WTC11 (cell line): Measurements from ENCODE around the gene DBH. TPM values are rescaled to one million over a fixed set of nuclear protein-coding genes. Genes with fewer than 3 reads are reported as not detected.

Experiments used
- ATAC-seq: fragments of 200-7000 bp; cut with Tn5 transposase; 2 replicates; pipeline ENCODE4 v1.10.0; 2021; ENCODE audit warnings: mild to moderate bottlenecking, moderate library complexity
- CTCF ChIA-PET: fragments of 300-600 bp; sonication (Branson Sonifier 250); formaldehyde crosslinking; loops from one replicate; lab custom pipeline; 2021; ENCODE audit warnings: antibody characterized with exemption; lab: Charles Lee
- POLR2A ChIA-PET: fragments of 350-600 bp; sonication (Branson Sonifier 250); formaldehyde crosslinking; loops from one replicate; lab custom pipeline; 2021; ENCODE audit warnings: antibody characterized with exemption; lab: Charles Lee
- DNase-seq: peaks from one replicate; pipeline ENCODE4 v3.0.0; 2021; ENCODE audit warnings: low spot score
- H3K27ac Mint-ChIP-seq: 2 replicates; pipeline ENCODE4 v1.8.0; 2021; ENCODE audit warnings: mixed read lengths
- H3K27me3 Mint-ChIP-seq: 2 replicates; pipeline ENCODE4 v1.8.0; 2021; ENCODE audit warnings: low read depth, mild to moderate bottlenecking, moderate library complexity, mixed read lengths
- H3K36me3 Mint-ChIP-seq: 2 replicates; pipeline ENCODE4 v1.8.0; 2021; ENCODE audit warnings: mixed read lengths
- H3K4me1 Mint-ChIP-seq: 2 replicates; pipeline ENCODE4 v1.8.0; 2022; ENCODE audit warnings: mixed read lengths
- H3K4me3 Mint-ChIP-seq: 2 replicates; pipeline ENCODE4 v1.8.0; 2021; ENCODE audit warnings: mild to moderate bottlenecking, moderate library complexity, mixed read lengths
- H3K9me3 Mint-ChIP-seq: 2 replicates; pipeline ENCODE4 v1.8.0; 2021; ENCODE audit warnings: mixed read lengths
- ATF1 ChIP-seq: sonication (generic); formaldehyde crosslinking; IDR thresholded peaks from 2 replicates; pipeline ENCODE4 v1.8.1; 2023; ENCODE audit warnings: mild to moderate bottlenecking, moderate library complexity, missing genetic modification reagents
- ATF2 ChIP-seq: sonication (generic); formaldehyde crosslinking; IDR thresholded peaks from 2 replicates; pipeline ENCODE4 v1.8.1; 2022; ENCODE audit warnings: low read depth, missing genetic modification reagents, borderline replicate concordance
- CBFB ChIP-seq: sonication (generic); formaldehyde crosslinking; IDR thresholded peaks from 2 replicates; pipeline ENCODE4 v1.8.1; 2022; ENCODE audit warnings: mild to moderate bottlenecking, low read depth, missing genetic modification reagents
- CTCF ChIP-seq: fragments of 200-600 bp; IDR thresholded peaks from 2 replicates; pipeline ENCODE4 v1.8.0; 2022; ENCODE audit warnings: antibody characterized with exemption
- E2F4 ChIP-seq: sonication (generic); formaldehyde crosslinking; IDR thresholded peaks from 2 replicates; pipeline ENCODE4 v1.8.1; 2022; ENCODE audit warnings: low read depth, mild to moderate bottlenecking, moderate library complexity, missing genetic modification reagents, borderline replicate concordance
- FOXP1 ChIP-seq: sonication (generic); formaldehyde crosslinking; IDR thresholded peaks from 2 replicates; pipeline ENCODE4 v1.8.0; 2022; ENCODE audit warnings: missing genetic modification reagents, mild to moderate bottlenecking, moderate library complexity, borderline replicate concordance
- GRHL2 ChIP-seq: fragments of 250-450 bp; sonication (Bioruptor Pico); IDR thresholded peaks from 2 replicates; pipeline ENCODE4 v1.8.0; 2022; ENCODE audit warnings: mild to moderate bottlenecking, moderate library complexity; ENCODE audit not compliant: insufficient replicate concordance, severe bottlenecking
- GTF2I ChIP-seq: fragments of 250-450 bp; sonication (Bioruptor Pico); conservative IDR thresholded peaks from 2 replicates; pipeline ENCODE4 v1.4.0; 2021; ENCODE audit warnings: mild to moderate bottlenecking
- KAT7 ChIP-seq: sonication (generic); formaldehyde crosslinking; IDR thresholded peaks from 2 replicates; pipeline ENCODE4 v1.8.1; 2023; ENCODE audit warnings: missing genetic modification reagents, mild to moderate bottlenecking, borderline replicate concordance
- MXD4 ChIP-seq: fragments of 250-450 bp; sonication (Bioruptor Pico); IDR thresholded peaks from 2 replicates; pipeline ENCODE4 v1.8.0; 2021; ENCODE audit warnings: mild to moderate bottlenecking, moderate library complexity, borderline replicate concordance
- NFE2L1 ChIP-seq: sonication (generic); formaldehyde crosslinking; IDR thresholded peaks from 2 replicates; pipeline ENCODE4 v1.8.1; 2023; ENCODE audit warnings: missing genetic modification reagents
- NFYB ChIP-seq: sonication (generic); formaldehyde crosslinking; conservative IDR thresholded peaks from 2 replicates; pipeline ENCODE4 v1.8.0; 2022; ENCODE audit warnings: low read depth, missing genetic modification reagents
- RORB ChIP-seq: fragments of 250-450 bp; sonication (Bioruptor Pico); IDR thresholded peaks from 2 replicates; pipeline ENCODE4 v1.9.0; 2021; ENCODE audit warnings: mild to moderate bottlenecking
- SMAD3 ChIP-seq: sonication (generic); formaldehyde crosslinking; IDR thresholded peaks from 2 replicates; pipeline ENCODE4 v1.8.0; 2022; ENCODE audit warnings: missing genetic modification reagents, mild to moderate bottlenecking, borderline replicate concordance
- SOX15 ChIP-seq: fragments of 250-450 bp; sonication (Bioruptor Pico); IDR thresholded peaks from 2 replicates; pipeline ENCODE4 v1.9.0; 2021; ENCODE audit warnings: mild to moderate bottlenecking
- USF2 ChIP-seq: sonication (generic); formaldehyde crosslinking; IDR thresholded peaks from 2 replicates; pipeline ENCODE4 v1.8.1; 2023; ENCODE audit warnings: mild to moderate bottlenecking, missing genetic modification reagents, moderate library complexity
- ZNF121 ChIP-seq: sonication (generic); formaldehyde crosslinking; IDR thresholded peaks from 2 replicates; pipeline ENCODE4 v1.8.0; 2023; ENCODE audit warnings: missing genetic modification reagents
- ZNF232 ChIP-seq: sonication (generic); formaldehyde crosslinking; IDR thresholded peaks from 2 replicates; pipeline ENCODE4 v1.8.0; 2022; ENCODE audit warnings: mild to moderate bottlenecking, missing genetic modification reagents
- total RNA-seq: library from RNA; stranded (reverse); gene quantifications from 3 replicates; pipeline ENCODE4 v1.2.3, GENCODE V29; 2021
- TF ChIP-seq, protein P1 (sequence below): sonication (generic); formaldehyde crosslinking; IDR thresholded peaks from 2 replicates; pipeline ENCODE4 v1.8.0; 2022; ENCODE audit warnings: mild to moderate bottlenecking, missing genetic modification reagents
- TF ChIP-seq, protein P2 (sequence below): sonication (generic); formaldehyde crosslinking; IDR thresholded peaks from 2 replicates; pipeline ENCODE4 v1.8.1; 2023; ENCODE audit warnings: mild to moderate bottlenecking, moderate library complexity, missing genetic modification reagents
- TF ChIP-seq, protein P3 (sequence below): fragments of 250-450 bp; sonication (Bioruptor Pico); IDR thresholded peaks from 2 replicates; pipeline ENCODE4 v1.9.0; 2021; ENCODE audit warnings: mild to moderate bottlenecking
- TF ChIP-seq, protein P4 (sequence below): sonication (generic); formaldehyde crosslinking; IDR thresholded peaks from 2 replicates; pipeline ENCODE4 v1.8.1; 2022; ENCODE audit warnings: mild to moderate bottlenecking, moderate library complexity, missing genetic modification reagents
- TF ChIP-seq, protein P5 (sequence below): fragments of 250-450 bp; sonication (Bioruptor Pico); conservative IDR thresholded peaks from 2 replicates; pipeline ENCODE4 v1.9.0; 2021; ENCODE audit warnings: mild to moderate bottlenecking

The DBH gene
- total RNA-seq, 1 experiment from 2014 or later = 0.24 TPM

GRCh38 chr9:133619791-133620190, 16.4 kb upstream of the DBH start:
- no peak for ATAC-seq
- TF ChIP-seq GTF2I (CRISPR knock-in tag) = no peak
- TF ChIP-seq FOXP1 = no peak
- TF ChIP-seq, protein P1, sequence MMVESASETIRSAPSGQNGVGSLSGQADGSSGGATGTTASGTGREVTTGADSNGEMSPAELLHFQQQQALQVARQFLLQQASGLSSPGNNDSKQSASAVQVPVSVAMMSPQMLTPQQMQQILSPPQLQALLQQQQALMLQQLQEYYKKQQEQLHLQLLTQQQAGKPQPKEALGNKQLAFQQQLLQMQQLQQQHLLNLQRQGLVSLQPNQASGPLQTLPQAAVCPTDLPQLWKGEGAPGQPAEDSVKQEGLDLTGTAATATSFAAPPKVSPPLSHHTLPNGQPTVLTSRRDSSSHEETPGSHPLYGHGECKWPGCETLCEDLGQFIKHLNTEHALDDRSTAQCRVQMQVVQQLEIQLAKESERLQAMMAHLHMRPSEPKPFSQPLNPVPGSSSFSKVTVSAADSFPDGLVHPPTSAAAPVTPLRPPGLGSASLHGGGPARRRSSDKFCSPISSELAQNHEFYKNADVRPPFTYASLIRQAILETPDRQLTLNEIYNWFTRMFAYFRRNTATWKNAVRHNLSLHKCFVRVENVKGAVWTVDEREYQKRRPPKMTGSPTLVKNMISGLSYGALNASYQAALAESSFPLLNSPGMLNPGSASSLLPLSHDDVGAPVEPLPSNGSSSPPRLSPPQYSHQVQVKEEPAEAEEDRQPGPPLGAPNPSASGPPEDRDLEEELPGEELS = no peak
- TF ChIP-seq, protein P2, sequence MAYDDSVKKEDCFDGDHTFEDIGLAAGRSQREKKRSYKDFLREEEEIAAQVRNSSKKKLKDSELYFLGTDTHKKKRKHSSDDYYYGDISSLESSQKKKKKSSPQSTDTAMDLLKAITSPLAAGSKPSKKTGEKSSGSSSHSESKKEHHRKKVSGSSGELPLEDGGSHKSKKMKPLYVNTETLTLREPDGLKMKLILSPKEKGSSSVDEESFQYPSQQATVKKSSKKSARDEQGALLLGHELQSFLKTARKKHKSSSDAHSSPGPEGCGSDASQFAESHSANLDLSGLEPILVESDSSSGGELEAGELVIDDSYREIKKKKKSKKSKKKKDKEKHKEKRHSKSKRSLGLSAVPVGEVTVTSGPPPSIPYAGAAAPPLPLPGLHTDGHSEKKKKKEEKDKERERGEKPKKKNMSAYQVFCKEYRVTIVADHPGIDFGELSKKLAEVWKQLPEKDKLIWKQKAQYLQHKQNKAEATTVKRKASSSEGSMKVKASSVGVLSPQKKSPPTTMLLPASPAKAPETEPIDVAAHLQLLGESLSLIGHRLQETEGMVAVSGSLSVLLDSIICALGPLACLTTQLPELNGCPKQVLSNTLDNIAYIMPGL (CRISPR knock-in tag) = no peak
- TF ChIP-seq USF2 = no peak
- TF ChIP-seq ZNF232 (CRISPR knock-in tag) = no peak
- TF ChIP-seq NFYB (CRISPR knock-in tag) = no peak
- TF ChIP-seq CBFB (CRISPR knock-in tag) = no peak
- no peak for TF ChIP-seq NFE2L1 (CRISPR knock-in tag)
- TF ChIP-seq ATF2 = no peak
- TF ChIP-seq, protein P3, sequence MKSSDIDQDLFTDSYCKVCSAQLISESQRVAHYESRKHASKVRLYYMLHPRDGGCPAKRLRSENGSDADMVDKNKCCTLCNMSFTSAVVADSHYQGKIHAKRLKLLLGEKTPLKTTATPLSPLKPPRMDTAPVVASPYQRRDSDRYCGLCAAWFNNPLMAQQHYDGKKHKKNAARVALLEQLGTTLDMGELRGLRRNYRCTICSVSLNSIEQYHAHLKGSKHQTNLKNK (CRISPR knock-in tag) = no peak
- no peak for TF ChIP-seq SMAD3 (CRISPR knock-in tag)
- no peak for TF ChIP-seq MXD4 (CRISPR knock-in tag)
- TF ChIP-seq ZNF121 (CRISPR knock-in tag) = no peak
- Mint-ChIP-seq H3K4me1 (peaks cover 2% of the 10 kb centered on the region; the same call in 1 of the 2 replicates), H3K4me3 (no peak overlapping the region), H3K9me3 (peaks cover 8% of the 10 kb centered on the region), H3K27me3 (peaks cover 5% of the 10 kb centered on the region; the same call in 1 of the 2 replicates), H3K36me3 (no peaks in the 10 kb centered on the region), H3K27ac (no peak overlapping the region)
- no peak for DNase-seq
- POLR2A ChIA-PET = no interaction called here
- CTCF ChIA-PET = interaction anchor here (1.1 to 1.2 kb wide), 2 partner anchors 17 to 381 kb away, joined by 3 to 6 read pairs; no protein-coding TSS in a partner anchor

DNA sequence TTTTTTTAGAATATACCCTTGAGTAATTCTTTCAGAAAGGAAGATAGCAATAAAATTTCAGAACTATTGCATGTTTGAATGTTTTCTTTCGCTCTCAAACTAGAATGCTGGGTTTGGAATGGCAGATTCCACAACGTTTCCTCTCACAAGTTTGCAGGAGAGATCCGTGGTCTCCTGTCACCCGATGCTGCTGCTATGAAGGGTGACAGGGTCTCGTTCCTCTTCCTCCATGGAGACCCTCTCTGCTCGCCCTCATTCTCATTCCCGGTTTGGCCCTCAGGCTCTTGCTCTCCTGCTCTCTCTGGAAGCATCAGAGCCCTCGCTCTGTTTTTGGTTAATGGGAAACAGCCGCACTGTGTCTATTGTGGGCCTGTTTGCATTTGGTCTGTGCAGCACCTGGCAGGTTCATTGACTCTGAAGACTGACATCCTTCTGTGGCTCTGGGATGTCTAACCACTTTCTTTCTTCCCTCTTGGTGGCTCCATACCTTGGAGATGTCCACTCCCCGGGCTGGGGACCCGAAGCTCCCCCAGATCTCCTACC, 14.4 kb upstream of the DBH start:
- ChIA-PET CTCF (no interaction called here), POLR2A (no interaction called here)
- Mint-ChIP-seq H3K9me3 (peaks cover 26% of the 10 kb centered on the region), H3K4me1 (peaks cover 2% of the 10 kb centered on the region; the same call in 1 of the 2 replicates), H3K36me3 (peaks cover 7% of the 10 kb centered on the region), H3K27me3 (peaks cover 13% of the 10 kb centered on the region; the same call in 1 of the 2 replicates), H3K4me3 (no peak overlapping the region), H3K27ac (no peak overlapping the region)
- ATAC-seq (no peak), DNase-seq (no peak)
- TF ChIP-seq CTCF = no peak
- TF ChIP-seq E2F4 (CRISPR knock-in tag) = no peak
- TF ChIP-seq KAT7 (CRISPR knock-in tag) = no peak
- no peak for TF ChIP-seq RORB (CRISPR knock-in tag)
- no peak for TF ChIP-seq SMAD3 (CRISPR knock-in tag)
- TF ChIP-seq SOX15 (CRISPR knock-in tag) = no peak
- TF ChIP-seq ATF1 (CRISPR knock-in tag) = no peak
- no peak for TF ChIP-seq GRHL2
- TF ChIP-seq, protein P4, sequence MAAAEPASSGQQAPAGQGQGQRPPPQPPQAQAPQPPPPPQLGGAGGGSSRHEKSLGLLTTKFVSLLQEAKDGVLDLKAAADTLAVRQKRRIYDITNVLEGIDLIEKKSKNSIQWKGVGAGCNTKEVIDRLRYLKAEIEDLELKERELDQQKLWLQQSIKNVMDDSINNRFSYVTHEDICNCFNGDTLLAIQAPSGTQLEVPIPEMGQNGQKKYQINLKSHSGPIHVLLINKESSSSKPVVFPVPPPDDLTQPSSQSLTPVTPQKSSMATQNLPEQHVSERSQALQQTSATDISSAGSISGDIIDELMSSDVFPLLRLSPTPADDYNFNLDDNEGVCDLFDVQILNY (CRISPR knock-in tag) = no peak
- TF ChIP-seq, protein P5, sequence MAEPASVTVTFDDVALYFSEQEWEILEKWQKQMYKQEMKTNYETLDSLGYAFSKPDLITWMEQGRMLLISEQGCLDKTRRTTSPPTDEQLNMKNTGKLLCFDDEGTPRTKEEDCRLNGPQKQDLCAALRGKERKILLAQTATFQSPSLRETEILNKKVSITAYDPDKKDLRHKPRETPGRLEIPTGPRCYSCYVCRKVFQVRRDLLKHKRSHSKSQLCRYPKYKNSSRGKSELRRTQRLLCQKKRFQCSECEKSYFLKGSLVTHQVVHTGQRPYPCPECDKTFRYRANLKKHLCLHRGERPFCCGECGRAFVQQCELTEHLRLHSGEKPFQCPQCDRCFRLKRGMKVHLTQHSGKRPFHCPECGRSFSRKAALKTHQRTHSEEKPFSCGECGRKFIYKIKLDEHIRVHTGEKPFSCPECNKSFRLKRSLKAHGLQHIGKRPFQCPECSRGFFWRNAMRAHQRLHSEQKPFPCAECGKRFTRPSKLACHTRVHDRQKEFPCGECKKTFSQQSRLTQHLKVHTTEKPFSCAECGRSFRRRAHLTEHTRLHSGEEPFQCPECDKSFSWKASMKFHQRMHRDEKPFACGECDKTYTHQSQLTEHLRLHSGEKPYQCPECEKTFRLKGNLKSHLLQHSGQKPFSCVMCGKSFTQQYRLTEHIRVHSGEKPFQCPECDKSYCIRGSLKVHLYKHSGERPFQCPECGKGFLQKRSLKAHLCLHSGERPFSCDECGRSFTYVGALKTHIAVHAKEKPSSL (CRISPR knock-in tag) = no peak
